Mammary epithelial cell (primary cell): ENCODE results near the gene PPM1J.

Experiments
- EZH2 ChIP-seq: IDR thresholded peaks from 2 replicates; pipeline ENCODE4 v1.6.1; 2012; ENCODE audit warnings: low read length, inconsistent platforms, borderline replicate concordance
- TF ChIP-seq, protein P1 (sequence below), 2 donors: IDR thresholded peaks in 1 of 2; conservative IDR thresholded peaks in 1 of 2; 2 replicates each; pipeline ENCODE4 v1.5.1; 2011 to 2012; ENCODE audit warnings: inconsistent platforms in 2 of 2, low read length in 2 of 2, mild to moderate bottlenecking in 2 of 2, control low read depth in 1 of 2, low read depth in 1 of 2; ENCODE audit not compliant: insufficient read depth in 1 of 2; ENCODE audit errors: extremely low read depth in 1 of 2

DNA sequence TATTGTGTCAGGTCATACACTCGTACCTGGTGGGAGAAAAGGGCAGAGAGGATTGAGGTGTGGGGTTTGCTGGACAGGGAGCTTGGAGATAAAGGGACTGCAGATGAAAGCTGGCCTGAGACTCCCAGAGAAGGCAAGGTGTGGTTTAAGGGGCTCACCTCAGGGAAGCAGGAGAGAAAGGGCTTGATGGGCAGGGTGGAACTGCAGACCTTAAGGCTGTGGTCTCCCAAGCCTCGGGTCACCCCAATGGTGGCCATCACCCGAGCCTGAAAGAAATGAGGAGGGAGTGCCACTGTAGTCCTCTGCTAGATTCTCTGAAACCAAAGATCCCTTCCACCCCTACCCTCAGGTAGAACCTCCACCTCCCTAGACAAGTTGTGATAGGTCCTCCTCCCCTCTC lies 4.5 kb downstream of the PPM1J start:
- TF ChIP-seq, protein P1, sequence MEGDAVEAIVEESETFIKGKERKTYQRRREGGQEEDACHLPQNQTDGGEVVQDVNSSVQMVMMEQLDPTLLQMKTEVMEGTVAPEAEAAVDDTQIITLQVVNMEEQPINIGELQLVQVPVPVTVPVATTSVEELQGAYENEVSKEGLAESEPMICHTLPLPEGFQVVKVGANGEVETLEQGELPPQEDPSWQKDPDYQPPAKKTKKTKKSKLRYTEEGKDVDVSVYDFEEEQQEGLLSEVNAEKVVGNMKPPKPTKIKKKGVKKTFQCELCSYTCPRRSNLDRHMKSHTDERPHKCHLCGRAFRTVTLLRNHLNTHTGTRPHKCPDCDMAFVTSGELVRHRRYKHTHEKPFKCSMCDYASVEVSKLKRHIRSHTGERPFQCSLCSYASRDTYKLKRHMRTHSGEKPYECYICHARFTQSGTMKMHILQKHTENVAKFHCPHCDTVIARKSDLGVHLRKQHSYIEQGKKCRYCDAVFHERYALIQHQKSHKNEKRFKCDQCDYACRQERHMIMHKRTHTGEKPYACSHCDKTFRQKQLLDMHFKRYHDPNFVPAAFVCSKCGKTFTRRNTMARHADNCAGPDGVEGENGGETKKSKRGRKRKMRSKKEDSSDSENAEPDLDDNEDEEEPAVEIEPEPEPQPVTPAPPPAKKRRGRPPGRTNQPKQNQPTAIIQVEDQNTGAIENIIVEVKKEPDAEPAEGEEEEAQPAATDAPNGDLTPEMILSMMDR (conservative IDR thresholded peaks at IDR 0.05 in 1 of 2, IDR thresholded peaks at IDR 0.05 in 1 of 2; ENCODE audit: extremely low read depth in 1 of 2, insufficient read depth in 1 of 2, low read depth in 1 of 2, low read length in 2 of 2), result no peak
- TF ChIP-seq EZH2, result no peak
